K562 treated with DMSO at 1 percent for 24 hours (cell line): Measurements from ENCODE around the gene ANKLE1. TPM values are rescaled to one million over a fixed set of nuclear protein-coding genes. Genes with fewer than 3 reads are reported as not detected.

Source experiments
- total RNA-seq: library from RNA; unstranded; fragments of 300-600 nt; gene quantifications from 2 replicates; pipeline ENCODE4 v1.2.3, GENCODE V29; 2022; ENCODE audit warnings: low read depth; ENCODE audit not compliant: insufficient read depth

The ANKLE1 gene
- 3.1 and 3.2 TPM in 2 replicates for total RNA-seq

GRCh38 chr19:17281391-17282304 lies at the start of gene ANKLE1:
ANKLE1 (plus strand) TSS chr19:17281901; CDS start chr19:17281921, 20 bp downstream.

GRCh38 chr19:17245535-17245984 lies 36.1 kb upstream of the ANKLE1 start, which contains the start of gene NR2F6:
NR2F6 (minus strand) TSS chr19:17245919; CDS start chr19:17245220, 699 bp downstream.

GRCh38 chr19:17264641-17264979 lies 17.1 kb upstream of the ANKLE1 start, which contains the start of gene USHBP1:
USHBP1 (minus strand) TSS chr19:17264745; CDS start chr19:17264299, 446 bp downstream.

GRCh38 chr19:17266975-17267788 lies 14.5 kb upstream of the ANKLE1 start, which contains the start of gene BABAM1:
BABAM1 (plus strand) TSS chr19:17267443; CDS start chr19:17268807, 1,364 bp downstream.

GRCh38 chr19:17303167-17303939 lies 21.7 kb downstream of the ANKLE1 start, which contains the start of gene ABHD8:
ABHD8 (minus strand) TSS chr19:17303425; CDS start chr19:17301616, 1,809 bp downstream.

GRCh38 chr19:17305517-17306284 lies 24.0 kb downstream of the ANKLE1 start, which contains the start of gene MRPL34:
MRPL34 (plus strand) TSS chr19:17305872; CDS start chr19:17305893, 21 bp downstream.

GRCh38 chr19:17309198-17309964 lies 27.7 kb downstream of the ANKLE1 start, which contains the start of gene DDA1:
DDA1 (plus strand) TSS chr19:17309563; CDS start chr19:17309655, 92 bp downstream.

GRCh38 chr19:17334414-17335409 lies 53.0 kb downstream of the ANKLE1 start, which contains the start of gene ANO8:
ANO8 (minus strand) TSS chr19:17334855; CDS start chr19:17334670, 185 bp downstream.

Other genes starting within 250 kb of the ANKLE1 start
- gene HAUS8, start 206.4 kb upstream of the ANKLE1 start, total RNA-seq = 22.6 and 23.1 TPM in 2 replicates
- gene MYO9B, start 206.1 kb upstream of the ANKLE1 start, total RNA-seq = 89.0 and 94.7 TPM in 2 replicates
- 40.5 and 47.2 TPM in 2 replicates for gene USE1, start 66.5 kb upstream of the ANKLE1 start, total RNA-seq
- gene OCEL1, start 55.7 kb upstream of the ANKLE1 start, total RNA-seq = 95.8 and 110 TPM in 2 replicates
- gene NR2F6, start 36.0 kb upstream of the ANKLE1 start, total RNA-seq = 199 and 227 TPM in 2 replicates
- gene USHBP1, start 17.2 kb upstream of the ANKLE1 start, total RNA-seq = not detected in 2 replicates
- gene BABAM1, start 14.5 kb upstream of the ANKLE1 start, total RNA-seq = 97.0 and 121 TPM in 2 replicates
- 54.5 and 56.1 TPM in 2 replicates for gene ABHD8, start 21.5 kb downstream of the ANKLE1 start, total RNA-seq
- 173 and 196 TPM in 2 replicates for gene MRPL34, start 24.0 kb downstream of the ANKLE1 start, total RNA-seq
- gene DDA1, start 27.7 kb downstream of the ANKLE1 start, total RNA-seq = 112 and 122 TPM in 2 replicates
- 13.4 and 13.9 TPM in 2 replicates for gene ANO8, start 53.0 kb downstream of the ANKLE1 start, total RNA-seq
- 84.4 and 97.9 TPM in 2 replicates for gene GTPBP3, start 55.7 kb downstream of the ANKLE1 start, total RNA-seq
- 0.32 and 0.45 TPM in 2 replicates for gene PLVAP, start 95.4 kb downstream of the ANKLE1 start, total RNA-seq
- gene CCDC194, start 112.3 kb downstream of the ANKLE1 start, total RNA-seq = 1.1 TPM in 1 of 2 replicates, not detected in the other
- 496 and 532 TPM in 2 replicates for gene BST2, start 123.7 kb downstream of the ANKLE1 start, total RNA-seq
- 112 and 116 TPM in 2 replicates for gene MVB12A, start 138.1 kb downstream of the ANKLE1 start, total RNA-seq
- gene TMEM221, start 166.8 kb downstream of the ANKLE1 start, total RNA-seq = 0.54 and 0.67 TPM in 2 replicates
- gene NXNL1, start 179.0 kb downstream of the ANKLE1 start, total RNA-seq = not detected in 2 replicates
- 4.8 and 5.7 TPM in 2 replicates for gene SLC27A1, start 188.6 kb downstream of the ANKLE1 start, total RNA-seq
- 196 and 213 TPM in 2 replicates for gene PGLS, start 229.7 kb downstream of the ANKLE1 start, total RNA-seq